Measurements from ENCODE around the gene OR56A5. TPM values are rescaled to one million over a fixed set of nuclear protein-coding genes. Genes with fewer than 3 reads are reported as not detected.

OR56A5 gene
- total RNA-seq (not detected in 2 replicates), polyA plus RNA-seq (not detected in 2 replicates), polyA minus RNA-seq (not detected in 2 replicates)
- total RNA-seq (2013): not detected

GRCh38 chr11:5968394-5968793, at the start of gene OR56A5:
Gene OR56A5 (minus strand): TSS chr11:5968494. CDS start chr11:5968494, 0 bp downstream.
- peaks cover 2 to 4% (median 3%) of the 10 kb centered on the region in 3 donors for H3K9me3 ChIP-seq (ENCODE audit: control extremely low read depth in 1 of 3, control insufficient read depth in 2 of 3, insufficient read depth in 1 of 3, low read length in 2 of 3)
- H3K4me1 ChIP-seq (ENCODE audit: control insufficient read depth in 2 of 2, insufficient read depth in 2 of 2, low read length in 2 of 2): no peaks in the 10 kb centered on the region
- H3K27ac Mint-ChIP-seq: no peak within 1 kb of the TSS
- H3K9ac ChIP-seq (ENCODE audit: low read length): no peak within 1 kb of the TSS
- no peak within 1 kb of the TSS for H3K27ac ChIP-seq (ENCODE audit: low read length in 2 of 2)
- H3K27me3 ChIP-seq (replicated peaks in 1 of 4; ENCODE audit: control extremely low read depth in 1 of 4, control insufficient read depth in 3 of 4, insufficient read depth in 4 of 4, low read length in 3 of 4): no peaks in the 10 kb centered on the region
- DNase-seq (no peak), ATAC-seq (ENCODE audit: low read depth) (no peak)
- ChIA-PET POLR2A (no interaction called here), CTCF (no interaction called here)
- H4K20me1 ChIP-seq (ENCODE audit: control insufficient read depth, insufficient read depth, low read length, poor library complexity, severe bottlenecking): no peaks in the 10 kb centered on the region
- H3K27me3 Mint-ChIP-seq: peaks cover 4% of the 10 kb centered on the region
- no peaks in the 10 kb centered on the region for H3K4me1 Mint-ChIP-seq
- no peak within 1 kb of the TSS for H3K4me3 ChIP-seq (ENCODE audit: control extremely low read depth in 1 of 5, extremely low read depth in 1 of 5, insufficient read depth in 1 of 5, low read depth in 2 of 5, low read length in 4 of 5)
- no peaks in the 10 kb centered on the region for H3K79me2 ChIP-seq (ENCODE audit: control insufficient read depth, insufficient read depth, low read length)
- H3K9me3 Mint-ChIP-seq (ENCODE audit: insufficient read depth): peaks cover 4% of the 10 kb centered on the region
- intact Hi-C loops (cut with micrococcal nuclease): no loop called here
- no peak within 1 kb of the TSS for H3K4me3 Mint-ChIP-seq
- no peak within 1 kb of the TSS for H2AFZ ChIP-seq (ENCODE audit: insufficient read depth, low read depth, low read length, poor library complexity, severe bottlenecking)
- H3K36me3 ChIP-seq (replicated peaks in 1 of 2; ENCODE audit: control extremely low read depth in 1 of 2, control insufficient read depth in 1 of 2, extremely low read depth in 1 of 2, insufficient read depth in 2 of 2, low read length in 1 of 2): no peaks in the 10 kb centered on the region
- H3K4me2 ChIP-seq (replicated peaks; ENCODE audit: low read depth, low read length, poor library complexity, severe bottlenecking): no peak within 1 kb of the TSS
- no peak for TF ChIP-seq EZH2 (IDR thresholded peaks at IDR 0.05; ENCODE audit: borderline replicate concordance, insufficient read depth, low read depth, low read length, poor library complexity, severe bottlenecking)

- peaks cover 0 to 12% (median 8%) of the 10 kb centered on the region in 3 donors for H3K9me3 ChIP-seq (ENCODE audit: control extremely low read depth in 1 of 3, control insufficient read depth in 2 of 3, insufficient read depth in 1 of 3, low read length in 2 of 3)
- no peak for TF ChIP-seq CTCF (IDR thresholded peaks at IDR 0.05)
- TF ChIP-seq EZH2 (IDR thresholded peaks at IDR 0.05; ENCODE audit: borderline replicate concordance, insufficient read depth, low read depth, low read length, poor library complexity, severe bottlenecking): no peak
- Mint-ChIP-seq H3K27me3 (peaks cover 18% of the 10 kb centered on the region), H3K4me3 (no peak overlapping the region), H3K4me1 (no peaks in the 10 kb centered on the region), H3K27ac (no peak overlapping the region), H3K9me3 (ENCODE audit: insufficient read depth) (no peaks in the 10 kb centered on the region)
- POLR2A ChIA-PET: no interaction called here
- no peaks in the 10 kb centered on the region for H3K4me1 ChIP-seq (ENCODE audit: control insufficient read depth in 2 of 2, insufficient read depth in 2 of 2, low read length in 2 of 2)
- intact Hi-C loops (cut with micrococcal nuclease): no loop called here
- 85% methylated on average over 3 of the region's 3 CpGs for WGBS (ENCODE audit: insufficient coverage)
- H3K36me3 ChIP-seq (replicated peaks in 1 of 2; ENCODE audit: control extremely low read depth in 1 of 2, control insufficient read depth in 1 of 2, extremely low read depth in 1 of 2, insufficient read depth in 2 of 2, low read length in 1 of 2): no peaks in the 10 kb centered on the region
- H2AFZ ChIP-seq (ENCODE audit: insufficient read depth, low read depth, low read length, poor library complexity, severe bottlenecking): no peak overlapping the region
- H3K9ac ChIP-seq (ENCODE audit: low read length): no peak overlapping the region
- H3K27me3 ChIP-seq (replicated peaks in 1 of 4; ENCODE audit: control extremely low read depth in 1 of 4, control insufficient read depth in 3 of 4, insufficient read depth in 4 of 4, low read length in 3 of 4): no peaks in the 10 kb centered on the region
- no peaks in the 10 kb centered on the region for H3K79me2 ChIP-seq (ENCODE audit: control insufficient read depth, insufficient read depth, low read length)
- CTCF ChIA-PET: interaction anchor here (1.3 kb wide), 1 partner anchor 16 kb away, joined by 3 read pairs; no protein-coding TSS in a partner anchor
- DNase-seq: no peak
- ATAC-seq (ENCODE audit: low read depth): no peak
- no peak overlapping the region for H3K4me2 ChIP-seq (replicated peaks; ENCODE audit: low read depth, low read length, poor library complexity, severe bottlenecking)
- no peak overlapping the region for H3K27ac ChIP-seq (ENCODE audit: low read length in 2 of 2)
- H3K4me3 ChIP-seq (ENCODE audit: control extremely low read depth in 1 of 5, extremely low read depth in 1 of 5, insufficient read depth in 1 of 5, low read depth in 2 of 5, low read length in 4 of 5): no peak overlapping the region
- no peaks in the 10 kb centered on the region for H4K20me1 ChIP-seq (ENCODE audit: control insufficient read depth, insufficient read depth, low read length, poor library complexity, severe bottlenecking)
Observed at GRCh38 chr11:6013042-6013441, 44.7 kb upstream of the OR56A5 start.

Data from B cell (primary cell).